ENCODE results near the gene RCOR2. TPM values are rescaled to one million over a fixed set of nuclear protein-coding genes. Genes with fewer than 3 reads are reported as not detected.

Gene RCOR2
- total and polyA plus RNA-seq, 10 donors: 0.07 to 0.52 (median 0.19) TPM; not detected in 2

DNA sequence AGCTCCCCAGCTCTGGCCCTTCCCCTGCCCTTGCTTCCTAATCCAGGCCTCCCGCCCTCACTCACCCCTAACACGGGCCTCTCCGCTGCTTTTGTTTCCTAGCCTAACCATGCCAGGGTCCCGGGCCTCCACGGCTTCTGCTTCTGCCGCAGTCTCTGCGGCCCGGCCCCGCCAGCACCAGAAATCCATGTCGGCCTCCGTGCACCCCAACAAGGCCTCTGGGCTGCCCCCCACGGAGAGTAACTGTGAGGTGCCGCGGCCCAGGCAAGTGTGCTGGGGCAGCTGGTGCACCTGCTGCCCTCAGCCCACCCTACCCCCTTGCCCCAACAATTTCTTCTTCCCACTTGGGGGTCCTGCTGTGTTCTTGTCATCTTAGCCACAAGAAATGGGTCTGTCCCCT, 13.1 kb downstream of the RCOR2 start:
- H3K36me3 ChIP-seq: peaks cover 19 to 100% (median 91%) of the 10 kb centered on the region in 6 donors
- no peaks in the 10 kb centered on the region for H3K27me3 ChIP-seq (replicated peaks in 1 of 7)
- H3K4me1 ChIP-seq: peaks cover 0 to 28% (median 4%) of the 10 kb centered on the region in 6 donors
- peak in 1 of 3 donors; percentile 7 for TF ChIP-seq POLR2AphosphoS5 (IDR thresholded peaks at IDR 0.05)
- TF ChIP-seq POLR2A (IDR thresholded peaks at IDR 0.05): no peak
- TF ChIP-seq, protein P1, sequence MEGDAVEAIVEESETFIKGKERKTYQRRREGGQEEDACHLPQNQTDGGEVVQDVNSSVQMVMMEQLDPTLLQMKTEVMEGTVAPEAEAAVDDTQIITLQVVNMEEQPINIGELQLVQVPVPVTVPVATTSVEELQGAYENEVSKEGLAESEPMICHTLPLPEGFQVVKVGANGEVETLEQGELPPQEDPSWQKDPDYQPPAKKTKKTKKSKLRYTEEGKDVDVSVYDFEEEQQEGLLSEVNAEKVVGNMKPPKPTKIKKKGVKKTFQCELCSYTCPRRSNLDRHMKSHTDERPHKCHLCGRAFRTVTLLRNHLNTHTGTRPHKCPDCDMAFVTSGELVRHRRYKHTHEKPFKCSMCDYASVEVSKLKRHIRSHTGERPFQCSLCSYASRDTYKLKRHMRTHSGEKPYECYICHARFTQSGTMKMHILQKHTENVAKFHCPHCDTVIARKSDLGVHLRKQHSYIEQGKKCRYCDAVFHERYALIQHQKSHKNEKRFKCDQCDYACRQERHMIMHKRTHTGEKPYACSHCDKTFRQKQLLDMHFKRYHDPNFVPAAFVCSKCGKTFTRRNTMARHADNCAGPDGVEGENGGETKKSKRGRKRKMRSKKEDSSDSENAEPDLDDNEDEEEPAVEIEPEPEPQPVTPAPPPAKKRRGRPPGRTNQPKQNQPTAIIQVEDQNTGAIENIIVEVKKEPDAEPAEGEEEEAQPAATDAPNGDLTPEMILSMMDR (IDR thresholded peaks at IDR 0.05 in 8 of 11, conservative IDR thresholded peaks at IDR 0.05 in 3 of 11): no peak
- 96 to 97% (median 97%) methylated on average over 11 to 14 of the region's 14 CpGs for WGBS, 5 donors
- no peaks in the 10 kb centered on the region for H3K9me3 ChIP-seq
- no peak overlapping the region for H3K27ac ChIP-seq
- intact Hi-C loops (cut with DNase I; ENCODE audit: low total_unique reads): no loop called here
- no peak for DNase-seq
- H3K4me3 ChIP-seq: no peak overlapping the region

DNA sequence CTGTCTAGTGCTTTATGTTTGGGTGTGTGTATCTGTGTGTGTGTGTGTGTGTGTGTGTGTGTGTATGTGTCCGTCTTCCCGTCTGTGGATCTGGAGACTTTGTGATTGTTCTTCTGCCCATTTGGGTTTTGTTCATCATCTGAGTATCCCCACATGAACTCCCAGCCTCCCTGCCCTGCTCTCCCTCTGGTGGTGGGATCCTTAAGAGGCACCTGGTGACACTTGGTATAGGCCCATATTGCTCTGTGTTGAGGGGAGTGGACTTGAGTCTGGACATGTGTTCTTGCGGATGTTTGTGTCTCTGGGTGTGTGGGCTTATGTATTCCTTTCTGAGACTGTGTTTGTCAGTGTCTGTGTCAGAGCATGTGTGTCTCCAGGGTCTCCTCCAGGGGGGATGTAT, 15.3 kb downstream of the RCOR2 start:
- Histone ChIP-seq H3K4me3 (no peak overlapping the region), H3K27me3 (replicated peaks in 1 of 7) (no peaks in the 10 kb centered on the region), H3K9me3 (no peaks in the 10 kb centered on the region), H3K27ac (no peak overlapping the region), H3K36me3 (peaks cover 16 to 100% (median 91%) of the 10 kb centered on the region in 6 donors), H3K4me1 (peaks cover 0 to 7% (median 0%) of the 10 kb centered on the region in 6 donors)
- TF ChIP-seq, protein P1 (IDR thresholded peaks at IDR 0.05 in 8 of 11, conservative IDR thresholded peaks at IDR 0.05 in 3 of 11): no peak
- TF ChIP-seq POLR2AphosphoS5 (IDR thresholded peaks at IDR 0.05) (no peak), POLR2A (IDR thresholded peaks at IDR 0.05) (no peak)
- intact Hi-C loops (cut with DNase I; ENCODE audit: low total_unique reads): no loop called here
- DNase-seq: no peak
- WGBS, 5 donors: 81 to 95% (median 92%) methylated on average over 3 of the region's 3 CpGs

- DNase-seq: no peak
- H3K36me3 ChIP-seq: peaks cover 15 to 94% (median 76%) of the 10 kb centered on the region in 6 donors
- TF ChIP-seq POLR2AphosphoS5 (IDR thresholded peaks at IDR 0.05): peak in 1 of 3 donors; percentile 24
- TF ChIP-seq, protein P1 (IDR thresholded peaks at IDR 0.05 in 8 of 11, conservative IDR thresholded peaks at IDR 0.05 in 3 of 11): no peak
- H3K27me3 ChIP-seq (replicated peaks in 1 of 7): no peaks in the 10 kb centered on the region
- WGBS, 5 donors: 93 to 97% (median 94%) methylated on average over 10 of the region's 10 CpGs
- no peak overlapping the region for H3K27ac ChIP-seq
- H3K9me3 ChIP-seq: no peaks in the 10 kb centered on the region
- no peak overlapping the region for H3K4me3 ChIP-seq
- peaks cover 0 to 31% (median under 1%) of the 10 kb centered on the region in 6 donors for H3K4me1 ChIP-seq
- intact Hi-C loops (cut with DNase I; ENCODE audit: low total_unique reads): no loop called here
Measured at GRCh38 chr11:63897459-63898146, 19.4 kb downstream of the RCOR2 start.

DNA sequence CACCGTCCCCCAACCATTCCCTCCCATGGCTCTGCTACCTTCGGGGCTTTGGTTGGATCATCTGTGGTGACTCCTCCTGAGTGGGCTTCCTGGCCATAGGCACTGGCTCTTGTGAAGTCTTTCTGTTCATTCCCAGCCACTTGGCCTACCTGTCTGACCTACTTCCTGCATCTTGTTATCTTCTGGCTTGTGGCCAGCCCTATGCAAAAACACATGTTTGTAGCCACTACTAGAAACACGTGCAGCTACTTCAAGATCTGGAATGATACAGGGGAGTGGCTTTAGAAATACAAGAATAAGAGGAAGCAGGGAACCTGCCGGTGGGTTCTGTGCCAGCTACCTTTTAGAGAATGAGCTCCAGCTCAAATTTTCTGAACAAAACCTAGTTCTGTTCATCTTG, 20.9 kb downstream of the RCOR2 start:
- intact Hi-C loops (cut with DNase I; ENCODE audit: low total_unique reads): no loop called here
- 67 to 76% (median 70%) methylated on average over 4 of the region's 4 CpGs for WGBS, 5 donors
- H3K9me3 ChIP-seq: no peaks in the 10 kb centered on the region

More for the DNA sequence above, 20.9 kb downstream of the RCOR2 start:
- Histone ChIP-seq H3K27me3 (replicated peaks in 1 of 7) (no peaks in the 10 kb centered on the region), H3K4me1 (peaks cover 0 to 46% (median 14%) of the 10 kb centered on the region in 6 donors), H3K27ac (no peak overlapping the region), H3K36me3 (peaks cover 10 to 86% (median 66%) of the 10 kb centered on the region in 6 donors), H3K4me3 (no peak overlapping the region)
- TF ChIP-seq POLR2A (IDR thresholded peaks at IDR 0.05) (no peak), POLR2AphosphoS5 (IDR thresholded peaks at IDR 0.05) (no peak)
- TF ChIP-seq, protein P1 (IDR thresholded peaks at IDR 0.05 in 8 of 11, conservative IDR thresholded peaks at IDR 0.05 in 3 of 11): no peak
- no peak for DNase-seq
